HepG2 (cell line): ENCODE results near the gene PSMD1. TPM values are rescaled to one million over a fixed set of nuclear protein-coding genes. Genes with fewer than 3 reads are reported as not detected.

Experiments used
- AGO2 ChIP-seq: fragments of 200-400 bp; formaldehyde crosslinking; optimal IDR thresholded peaks from 2 replicates; pipeline ENCODE3; 2017; ENCODE audit warnings: mild to moderate bottlenecking, low read depth, low read length, moderate library complexity
- CREBL2 ChIP-seq: sonication (generic); formaldehyde crosslinking; IDR thresholded peaks from 2 replicates; pipeline ENCODE4 v1.8.1; 2023; ENCODE audit warnings: missing genetic modification reagents, mild to moderate bottlenecking, borderline replicate concordance
- FUBP1 ChIP-seq: sonication (generic); formaldehyde crosslinking; IDR thresholded peaks from 2 replicates; pipeline ENCODE4 v1.5.1; 2020; ENCODE audit warnings: missing genetic modification reagents, mild to moderate bottlenecking, borderline replicate concordance
- GATA4 ChIP-seq: sonication (generic); IDR thresholded peaks from 2 replicates; pipeline ENCODE4 v1.6.1; 2016; ENCODE audit warnings: antibody characterized with exemption, low read depth, borderline replicate concordance
- HHEX ChIP-seq: IDR thresholded peaks from 2 replicates; pipeline ENCODE4 v1.6.1; 2016; ENCODE audit warnings: control low read depth
- KAT8 ChIP-seq: IDR thresholded peaks from 2 replicates; pipeline ENCODE4 v1.6.1; 2016; ENCODE audit warnings: missing genetic modification reagents, missing compliant biosample characterization
- KLF15 ChIP-seq: sonication (generic); formaldehyde crosslinking; IDR thresholded peaks from 2 replicates; pipeline ENCODE4 v1.8.1; 2023; ENCODE audit warnings: borderline replicate concordance, mild to moderate bottlenecking, inconsistent platforms, missing genetic modification reagents, mixed read lengths
- MED13 ChIP-seq: sonication (generic); formaldehyde crosslinking; IDR thresholded peaks from 2 replicates; pipeline ENCODE4 v1.5.0; 2020; ENCODE audit warnings: missing genetic modification reagents
- RFXANK ChIP-seq: IDR thresholded peaks from 2 replicates; pipeline ENCODE4 v1.6.1; 2016
- SMC3 ChIP-seq: IDR thresholded peaks from 2 replicates; pipeline ENCODE4 v1.6.1; 2011; ENCODE audit warnings: low read length, improper control_type of control experiment
- SP5 ChIP-seq: IDR thresholded peaks from 2 replicates; pipeline ENCODE4 v1.6.1; 2016; ENCODE audit warnings: low read depth, borderline replicate concordance
- TCF12 ChIP-seq, 2 experiments: fragments of 450-650 bp in 1 of 2; sonication (generic) in 1 of 2; formaldehyde crosslinking in 1 of 2; IDR thresholded peaks; 2 replicates each; pipeline versions ENCODE4 v1.6.1 to v1.8.0; 2017 to 2022; ENCODE audit warnings: antibody characterized with exemption in 1 of 2, mild to moderate bottlenecking in 1 of 2, missing genetic modification reagents in 1 of 2, moderate library complexity in 1 of 2
- TOE1 ChIP-seq: sonication (generic); formaldehyde crosslinking; IDR thresholded peaks from 2 replicates; pipeline ENCODE4 v1.4.0; 2020; ENCODE audit warnings: mild to moderate bottlenecking, missing genetic modification reagents
- ZGPAT ChIP-seq: IDR thresholded peaks from 2 replicates; pipeline ENCODE4 v1.6.1; 2016; ENCODE audit warnings: mild to moderate bottlenecking
- ZNF101 ChIP-seq: sonication (generic); formaldehyde crosslinking; IDR thresholded peaks from 2 replicates; pipeline ENCODE4 v1.4.0; 2020; ENCODE audit warnings: mild to moderate bottlenecking, low read depth, missing genetic modification reagents, borderline replicate concordance
- ZNF280D ChIP-seq: sonication (generic); formaldehyde crosslinking; IDR thresholded peaks from 2 replicates; pipeline ENCODE4 v1.5.1; 2020; ENCODE audit warnings: mild to moderate bottlenecking, missing genetic modification reagents
- ZNF34 ChIP-seq: sonication (generic); formaldehyde crosslinking; IDR thresholded peaks from 2 replicates; pipeline ENCODE4 v1.4.0; 2020; ENCODE audit warnings: mild to moderate bottlenecking, missing genetic modification reagents, borderline replicate concordance
- ZNF451 ChIP-seq: sonication (generic); formaldehyde crosslinking; IDR thresholded peaks from 2 replicates; pipeline ENCODE4 v1.5.0; 2020; ENCODE audit warnings: mild to moderate bottlenecking, missing genetic modification reagents
- ZNF510 ChIP-seq: sonication (generic); formaldehyde crosslinking; IDR thresholded peaks from 2 replicates; pipeline ENCODE4 v1.4.0; 2020; ENCODE audit warnings: low read depth, mild to moderate bottlenecking, missing genetic modification reagents
- ZNF576 ChIP-seq: sonication (generic); formaldehyde crosslinking; IDR thresholded peaks from 2 replicates; pipeline ENCODE4 v1.4.0; 2020; ENCODE audit warnings: mild to moderate bottlenecking, missing genetic modification reagents
- ZNF614 ChIP-seq: IDR thresholded peaks from 2 replicates; pipeline ENCODE4 v1.6.1; 2018; ENCODE audit warnings: missing biosample characterization, missing genetic modification reagents, inconsistent platforms, borderline replicate concordance
- ZSCAN25 ChIP-seq: sonication (generic); formaldehyde crosslinking; IDR thresholded peaks from 2 replicates; pipeline ENCODE4 v1.8.0; 2022; ENCODE audit warnings: mild to moderate bottlenecking, missing genetic modification reagents
- polyA plus RNA-seq, 8 experiments: library from polyadenylated mRNA; depleted of rRNA in 3 of 8; stranded (reverse) in 7 of 8; unstranded in 1 of 8; fragments of >200 nt; fragmentation: Illumina TruSeq in 4 of 8; extraction: Trizol in 4 of 8; gene quantifications; 2 replicates each; pipeline versions ENCODE4 v1.2.1 to v1.2.3, GENCODE V29; 2011 to 2016; ENCODE audit warnings: low read depth in 4 of 8, missing spikeins in 1 of 8, mixed read lengths in 1 of 8; ENCODE audit not compliant: insufficient read depth in 1 of 8
- total RNA-seq, 5 experiments: library from RNA; depleted of rRNA; stranded (reverse); fragments of >200 nt; fragmentation: Illumina TruSeq; extraction: Trizol; gene quantifications; 2 replicates each; pipeline ENCODE4 v1.2.3, GENCODE V29; 2016; ENCODE audit warnings: low read depth in 1 of 5

The PSMD1 gene
- total and polyA plus RNA-seq, 2 of the 13 experiments (the other 11 are each of a cell fraction or from before 2014, with no cell fraction given), result 136 to 191 TPM

- 0 out of 2 replicates have a peak, but pooled peaks have one; percentile 44 for TF ChIP-seq HHEX
- TF ChIP-seq ZSCAN25 (CRISPR knock-in tag), result 0 out of 2 replicates have a peak, but pooled peaks have one; percentile 46
- peak; percentile 12; the same call in 1 of the 2 replicates for TF ChIP-seq TOE1 (CRISPR knock-in tag)
- TF ChIP-seq MED13 (CRISPR knock-in tag), result no peak
- TF ChIP-seq GATA4, result no peak
- TF ChIP-seq FUBP1 (CRISPR knock-in tag), result no peak
- no peak for TF ChIP-seq ZNF576 (CRISPR knock-in tag)
- peak; percentile 52; the same call in 1 of the 2 replicates for TF ChIP-seq SP5 (CRISPR knock-in tag)
- TF ChIP-seq ZNF510 (CRISPR knock-in tag), result no peak
- TF ChIP-seq CREBL2 (CRISPR knock-in tag), result no peak
- no peak for TF ChIP-seq RFXANK (CRISPR knock-in tag)
- no peak for TF ChIP-seq ZNF34 (CRISPR knock-in tag)
- no peak for TF ChIP-seq ZNF101 (CRISPR knock-in tag)
- TF ChIP-seq ZNF451 (CRISPR knock-in tag), result peak; percentile 68; the same call in 1 of the 2 replicates
- peak; percentile 25 for TF ChIP-seq SMC3
- TF ChIP-seq ZNF280D, result no peak
- no peak for TF ChIP-seq TCF12 (IDR thresholded peaks at IDR 0.05)
- TF ChIP-seq TCF12 (CRISPR knock-in tag; IDR thresholded peaks at IDR 0.05), result peak; percentile 83
- TF ChIP-seq ZNF614, result peak; percentile 66; the same call in 1 of the 2 replicates
- TF ChIP-seq KLF15 (CRISPR knock-in tag), result no peak
- TF ChIP-seq KAT8 (CRISPR knock-in tag), result peak; percentile 95
- peak; percentile 87 for TF ChIP-seq ZGPAT
- TF ChIP-seq AGO2, result peak; percentile 85
Observed at GRCh38 chr2:231056453-231057416, at the start of gene PSMD1 (continued).
